Gastroesophageal sphincter (tissue), 4 donors: Measurements from ENCODE around the gene PAM16. TPM values are rescaled to one million over a fixed set of nuclear protein-coding genes. Genes with fewer than 3 reads are reported as not detected.
A peak's percentile ranks its signal among the peaks of the same experiment; 100 is the strongest.

Experiments
- ATAC-seq: fragments of 150-250 bp; one replicate; pipeline ENCODE4 v1.9.1; 2016; ENCODE audit warnings: mild to moderate bottlenecking, moderate library complexity
- H3K27ac ChIP-seq, 4 donors: fragments of 200-600 bp; sonication (generic) in 3 of 4; 1 replicate in 3 of 4; 2 replicates in 1 of 4; pipeline ENCODE4 v1.5.1; 2016 to 2019
- H3K27me3 ChIP-seq: fragments of 200-600 bp; sonication (generic); one replicate; pipeline ENCODE4 v1.5.1; 2019
- H3K36me3 ChIP-seq, 2 donors: fragments of 200-600 bp; sonication (generic); one replicate each; pipeline ENCODE4 v1.5.1; 2019; ENCODE audit warnings: control low read depth in 1 of 2
- H3K4me1 ChIP-seq, 3 donors: fragments of 200-600 bp; sonication (generic); 1 replicate in 2 of 3; 2 replicates in 1 of 3; pipeline ENCODE4 v1.5.1; 2016 to 2019; ENCODE audit warnings: control low read depth in 2 of 3
- H3K4me3 ChIP-seq, 2 donors: fragments of 200-600 bp; sonication (generic); one replicate each; pipeline ENCODE4 v1.5.1; 2019; ENCODE audit warnings: mild to moderate bottlenecking in 1 of 2, moderate library complexity in 1 of 2
- H3K9me3 ChIP-seq, 3 donors: fragments of 200-600 bp; sonication (generic); one replicate each; pipeline ENCODE4 v1.5.1; 2017 to 2019; ENCODE audit warnings: control low read depth in 2 of 3
- CTCF ChIP-seq, 4 experiments: fragments of 200-600 bp in 2 of 4; fragments of 450-650 bp in 2 of 4; sonication (generic) in 1 of 4; IDR thresholded peaks; one replicate each; pipeline ENCODE4 v1.5.1; 2017 to 2019; ENCODE audit warnings: antibody characterized with exemption in 4 of 4, mild to moderate bottlenecking in 2 of 4, moderate library complexity in 2 of 4
- EP300 ChIP-seq: sonication (generic); formaldehyde crosslinking; IDR thresholded peaks from one replicate; pipeline ENCODE4 v1.6.1; 2017; ENCODE audit warnings: antibody characterized with exemption, mild to moderate bottlenecking
- POLR2A ChIP-seq, 2 donors: fragments of 450-650 bp; IDR thresholded peaks; one replicate each; pipeline ENCODE4 v1.6.1; 2017; ENCODE audit warnings: antibody characterized with exemption in 2 of 2, mild to moderate bottlenecking in 2 of 2, moderate library complexity in 1 of 2
- POLR2AphosphoS5 ChIP-seq: sonication (generic); formaldehyde crosslinking; IDR thresholded peaks from one replicate; pipeline ENCODE4 v1.6.1; 2017; ENCODE audit warnings: antibody characterized with exemption
- WGBS, 2 donors: methylation state at CpG; one replicate each; pipeline ENCODE4 v1.1.5; 2018; ENCODE audit warnings: low coverage in 1 of 2; 5-methylcytosine and 5-hydroxymethylcytosine counted together
- total RNA-seq, 4 donors: library from RNA; depleted of rRNA; stranded (reverse); fragments of >200 nt; gene quantifications; one replicate each; pipeline ENCODE4 v1.1.0, GENCODE V29; 2016

The PAM16 gene
- total RNA-seq, 4 donors from 2014 or later, result 26.0 to 37.3 (median 34.7) TPM

- peaks cover 4 to 36% (median 23%) of the 10 kb centered on the region in 3 donors for H3K4me1 ChIP-seq
- no peaks in the 10 kb centered on the region for H3K27me3 ChIP-seq
- no peak overlapping the region for H3K4me3 ChIP-seq
- H3K9me3 ChIP-seq, result no peaks in the 10 kb centered on the region
- peaks cover 0 to 57% of the 10 kb centered on the region in 2 donors for H3K36me3 ChIP-seq
- ATAC-seq, result no peak
- TF ChIP-seq EP300, result no peak
- no peak for TF ChIP-seq POLR2A (IDR thresholded peaks at IDR 0.05)
- TF ChIP-seq CTCF (IDR thresholded peaks at IDR 0.05), result no peak
- no peak for TF ChIP-seq POLR2AphosphoS5
- no peak overlapping the region for H3K27ac ChIP-seq
- 80% methylated on average over 1 of the region's 19 CpGs; no CpG with 5 or more reads in 1 of the 2 donors for WGBS, 2 donors
These were observed 18.4 kb downstream of the PAM16 start for GRCh38 chr16:4332623-4333307.

GRCh38 chr16:4332083-4332482, 19.0 kb downstream of the PAM16 start:
- no CpG with 5 or more reads among the region's 14 CpGs for WGBS, 2 donors
- Histone ChIP-seq H3K27me3 (no peaks in the 10 kb centered on the region), H3K4me3 (no peak overlapping the region), H3K9me3 (no peaks in the 10 kb centered on the region), H3K36me3 (peaks cover 0 to 50% of the 10 kb centered on the region in 2 donors), H3K4me1 (peaks cover 4 to 39% (median 30%) of the 10 kb centered on the region in 3 donors), H3K27ac (no peak overlapping the region)
- TF ChIP-seq POLR2A (IDR thresholded peaks at IDR 0.05) (no peak), POLR2AphosphoS5 (no peak), CTCF (IDR thresholded peaks at IDR 0.05) (no peak), EP300 (no peak)
- ATAC-seq, result no peak

GRCh38 chr16:4330277-4330874, 20.7 kb downstream of the PAM16 start:
- ATAC-seq, result peak; percentile 69
- H3K27ac ChIP-seq, result peak overlapping the region in 3 of 4 donors; percentile 84 to 89 (median 87)
- 60% methylated on average over 2 of the region's 14 CpGs; no CpG with 5 or more reads in 1 of the 2 donors for WGBS, 2 donors
- no peak overlapping the region for H3K4me3 ChIP-seq
- TF ChIP-seq EP300 (no peak), POLR2AphosphoS5 (peak; percentile 16), CTCF (IDR thresholded peaks at IDR 0.05) (peak in 3 of 4 experiments; percentile 96 to 99 (median 97))
- H3K9me3 ChIP-seq, result no peaks in the 10 kb centered on the region
- H3K4me1 ChIP-seq, result peaks cover 4 to 56% (median 34%) of the 10 kb centered on the region in 3 donors
- H3K36me3 ChIP-seq, result peaks cover 0 to 33% of the 10 kb centered on the region in 2 donors
- no peaks in the 10 kb centered on the region for H3K27me3 ChIP-seq

- Histone ChIP-seq H3K27me3 (no peaks in the 10 kb centered on the region), H3K9me3 (no peaks in the 10 kb centered on the region), H3K27ac (peak overlapping the region; percentile 52 to 89 (median 86)), H3K4me1 (peaks cover 7 to 69% (median 46%) of the 10 kb centered on the region in 3 donors), H3K36me3 (peaks cover 0 to 21% of the 10 kb centered on the region in 2 donors), H3K4me3 (peak overlapping the region in 1 of 2 donors; percentile 54)
- TF ChIP-seq POLR2A (IDR thresholded peaks at IDR 0.05) (no peak), POLR2AphosphoS5 (peak; percentile 20)
- ATAC-seq, result peak; percentile 12
- 60% methylated on average over 1 to 2 of the region's 17 CpGs for WGBS, 2 donors
These were observed 22.0 kb downstream of the PAM16 start for GRCh38 chr16:4328782-4329775.
